ENCODE measurements around the gene KRTAP20-2.

- TF ChIP-seq CTCF (IDR thresholded peaks at IDR 0.05) (no peak), SIN3A (IDR thresholded peaks at IDR 0.05; ENCODE audit: borderline replicate concordance, insufficient read depth, low read depth, low read length) (no peak)
Observed at GRCh38 chr21:30652891-30653290, 17.9 kb downstream of the KRTAP20-2 start.
